HEK293 (cell line): Measurements from ENCODE around the gene ACOT7.

Experiments used
- BCL11B ChIP-seq: fragments of 450-650 bp; formaldehyde crosslinking; IDR thresholded peaks from 2 replicates; pipeline ENCODE4 v1.5.1; 2016; ENCODE audit warnings: low read depth, missing biosample characterization, missing genetic modification characterization
- FEZF1 ChIP-seq: fragments of 450-650 bp; formaldehyde crosslinking; IDR thresholded peaks from 2 replicates; pipeline ENCODE4 v1.5.1; 2016; ENCODE audit warnings: missing biosample characterization, missing genetic modification characterization
- GLI2 ChIP-seq: fragments of 450-650 bp; formaldehyde crosslinking; IDR thresholded peaks from 2 replicates; pipeline ENCODE4; 2017; ENCODE audit warnings: missing biosample characterization, missing genetic modification characterization, low read depth, borderline replicate concordance
- HOXA7 ChIP-seq: sonication (generic); formaldehyde crosslinking; IDR thresholded peaks from 2 replicates; pipeline ENCODE4 v1.8.1; 2022; ENCODE audit warnings: missing genetic modification reagents, borderline replicate concordance
- KLF17 ChIP-seq: fragments of 450-650 bp; formaldehyde crosslinking; IDR thresholded peaks from 2 replicates; pipeline ENCODE4 v1.5.1; 2016; ENCODE audit warnings: missing biosample characterization, missing genetic modification characterization
- KLF8 ChIP-seq: fragments of 450-650 bp; formaldehyde crosslinking; IDR thresholded peaks from 2 replicates; pipeline ENCODE4 v1.5.1; 2016; ENCODE audit warnings: missing biosample characterization, missing genetic modification characterization
- PRDM10 ChIP-seq: fragments of 450-650 bp; formaldehyde crosslinking; IDR thresholded peaks from 2 replicates; pipeline ENCODE4 v1.5.1; 2016; ENCODE audit warnings: missing biosample characterization, missing genetic modification characterization
- REPIN1 ChIP-seq: fragments of 450-650 bp; formaldehyde crosslinking; IDR thresholded peaks from 2 replicates; pipeline ENCODE4 v1.5.1; 2017; ENCODE audit warnings: missing biosample characterization, missing genetic modification characterization, low read depth
- SCRT1 ChIP-seq: fragments of 450-650 bp; formaldehyde crosslinking; IDR thresholded peaks from 2 replicates; pipeline ENCODE4 v1.5.1; 2016; ENCODE audit warnings: missing biosample characterization, missing genetic modification characterization, borderline replicate concordance
- SCRT2 ChIP-seq: fragments of 450-650 bp; formaldehyde crosslinking; IDR thresholded peaks from 2 replicates; pipeline ENCODE4 v1.5.1; 2016; ENCODE audit warnings: missing biosample characterization, missing genetic modification characterization
- SP3 ChIP-seq: fragments of 450-650 bp; formaldehyde crosslinking; IDR thresholded peaks from 2 replicates; pipeline ENCODE4 v1.5.1; 2016; ENCODE audit warnings: missing biosample characterization, missing genetic modification characterization
- SP7 ChIP-seq: fragments of 450-650 bp; formaldehyde crosslinking; IDR thresholded peaks from 2 replicates; pipeline ENCODE4 v1.5.1; 2016; ENCODE audit warnings: missing biosample characterization, missing genetic modification characterization
- ZBTB20 ChIP-seq: fragments of 450-650 bp; formaldehyde crosslinking; IDR thresholded peaks from 2 replicates; pipeline ENCODE4 v1.5.1; 2016; ENCODE audit warnings: missing biosample characterization, missing genetic modification characterization
- ZBTB48 ChIP-seq: fragments of 450-650 bp; formaldehyde crosslinking; IDR thresholded peaks from 2 replicates; pipeline ENCODE4 v1.5.1; 2016; ENCODE audit warnings: missing biosample characterization, missing genetic modification characterization
- ZEB2 ChIP-seq: fragments of 450-650 bp; formaldehyde crosslinking; IDR thresholded peaks from 2 replicates; pipeline ENCODE4 v1.5.1; 2016; ENCODE audit warnings: missing biosample characterization, missing genetic modification characterization
- ZNF132 ChIP-seq: fragments of 450-650 bp; formaldehyde crosslinking; IDR thresholded peaks from 2 replicates; pipeline ENCODE4 v1.5.1; 2017; ENCODE audit warnings: missing biosample characterization, missing genetic modification characterization, borderline replicate concordance
- ZNF146 ChIP-seq: fragments of 450-650 bp; formaldehyde crosslinking; IDR thresholded peaks from 2 replicates; pipeline ENCODE4 v1.5.1; 2016; ENCODE audit warnings: missing biosample characterization, missing genetic modification characterization
- ZNF174 ChIP-seq: fragments of 450-650 bp; formaldehyde crosslinking; IDR thresholded peaks from 2 replicates; pipeline ENCODE4 v1.5.0; 2017; ENCODE audit warnings: missing biosample characterization, mild to moderate bottlenecking, missing genetic modification characterization
- ZNF18 ChIP-seq: fragments of 450-650 bp; formaldehyde crosslinking; IDR thresholded peaks from 2 replicates; pipeline ENCODE4 v1.5.1; 2016; ENCODE audit warnings: missing biosample characterization, missing genetic modification characterization
- ZNF274 ChIP-seq, 2 experiments: fragments of 200-500 bp in 1 of 2; fragments of 450-650 bp in 1 of 2; sonication (Bioruptor generic) in 1 of 2; formaldehyde crosslinking in 1 of 2; IDR thresholded peaks; 2 replicates each; pipeline versions ENCODE4 v1.5.1 to v1.6.1; 2014 to 2016; ENCODE audit warnings: borderline replicate concordance in 1 of 2, inconsistent platforms in 1 of 2, low read length in 1 of 2, missing biosample characterization in 1 of 2, missing genetic modification characterization in 1 of 2
- ZNF426 ChIP-seq: fragments of 450-650 bp; formaldehyde crosslinking; IDR thresholded peaks from 2 replicates; pipeline ENCODE4 v1.5.1; 2017; ENCODE audit warnings: missing biosample characterization, missing genetic modification characterization, mild to moderate bottlenecking, inconsistent platforms, moderate library complexity
- ZNF560 ChIP-seq: fragments of 450-650 bp; formaldehyde crosslinking; IDR thresholded peaks from 2 replicates; pipeline ENCODE4 v1.5.1; 2017; ENCODE audit warnings: missing biosample characterization, missing genetic modification characterization, borderline replicate concordance
- ZNF623 ChIP-seq: fragments of 450-650 bp; formaldehyde crosslinking; IDR thresholded peaks from 2 replicates; pipeline ENCODE4 v1.5.1; 2016; ENCODE audit warnings: missing biosample characterization, missing genetic modification characterization
- ZNF660 ChIP-seq: fragments of 450-650 bp; IDR thresholded peaks from 2 replicates; pipeline ENCODE4 v1.5.1; 2018; ENCODE audit warnings: missing biosample characterization, mild to moderate bottlenecking, missing genetic modification characterization
- ZNF791 ChIP-seq: fragments of 450-650 bp; formaldehyde crosslinking; IDR thresholded peaks from 2 replicates; pipeline ENCODE4 v1.5.1; 2016; ENCODE audit warnings: missing biosample characterization, missing genetic modification characterization
- TF ChIP-seq, protein P1 (sequence below): fragments of 450-650 bp; formaldehyde crosslinking; IDR thresholded peaks from 2 replicates; pipeline ENCODE4 v1.5.1; 2016; ENCODE audit warnings: missing biosample characterization, missing genetic modification characterization
- TF ChIP-seq, protein P2 (sequence below): fragments of 450-650 bp; formaldehyde crosslinking; IDR thresholded peaks from 2 replicates; pipeline ENCODE4 v1.5.1; 2016; ENCODE audit warnings: missing biosample characterization, missing genetic modification characterization
- TF ChIP-seq, protein P3 (sequence below): fragments of 450-650 bp; formaldehyde crosslinking; IDR thresholded peaks from 2 replicates; pipeline ENCODE4 v1.5.1; 2016; ENCODE audit warnings: missing biosample characterization, missing genetic modification characterization

Gene ACOT7

DNA sequence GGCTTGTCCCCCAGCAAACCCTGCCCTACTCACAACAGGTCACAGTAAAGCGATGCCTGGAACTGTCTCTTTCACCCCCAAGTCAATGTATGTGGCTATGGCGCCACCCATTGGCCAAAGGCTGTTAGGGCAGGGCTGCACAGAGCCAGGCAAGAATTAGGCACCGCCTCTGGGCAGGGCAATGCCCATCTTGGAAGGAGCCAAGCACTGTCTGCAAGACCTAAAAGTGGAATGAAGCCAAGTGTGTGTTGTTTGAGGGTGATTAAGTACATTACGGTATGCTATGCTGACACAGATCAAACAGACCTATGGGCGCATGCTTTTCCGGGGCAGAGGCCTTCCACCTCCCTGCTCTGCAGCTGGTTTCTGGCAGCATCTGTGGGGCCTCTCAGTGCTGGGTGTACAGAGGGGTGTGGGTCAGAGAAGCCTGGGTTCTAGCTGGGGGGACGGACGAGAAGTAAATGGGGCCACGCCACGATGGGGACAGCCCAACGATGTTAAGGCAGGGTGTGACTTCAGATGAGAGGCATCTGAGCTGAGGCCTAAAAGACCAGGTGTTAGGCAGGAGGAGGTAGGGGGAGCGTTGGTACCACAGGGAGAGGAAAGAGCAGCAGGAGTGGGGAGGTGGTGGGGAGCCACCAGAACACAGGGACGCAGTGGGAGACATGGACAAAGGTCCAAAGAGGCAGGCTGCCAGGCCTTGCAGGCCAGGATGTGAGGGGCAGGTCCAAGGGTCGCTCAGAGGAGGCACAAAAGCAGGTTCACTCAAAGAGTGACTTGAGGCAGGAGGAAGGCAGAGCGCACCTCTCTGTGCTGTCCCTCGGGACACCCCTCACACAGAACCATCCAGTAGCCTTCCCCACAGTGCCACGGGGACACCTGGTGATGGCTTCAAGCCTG lies 49.8 kb downstream of the ACOT7 start (continued):
- TF ChIP-seq SP7 (tag by site-specific recombination) (peak; percentile 57), ZNF660 (no peak), ZEB2 (tag by site-specific recombination) (peak; percentile 38; the same call in 1 of the 2 replicates), SCRT1 (tag by site-specific recombination) (peak; percentile 89; the same call in 1 of the 2 replicates), SP3 (tag by site-specific recombination) (peak; percentile 43), ZNF274 (IDR thresholded peaks at IDR 0.05; ENCODE audit: low read length) (no peak), ZNF274 (tag by site-specific recombination; IDR thresholded peaks at IDR 0.05; ENCODE audit: borderline replicate concordance) (no peak), ZBTB48 (tag by site-specific recombination) (0 out of 2 replicates have a peak, but pooled peaks have one; percentile 33), KLF17 (tag by site-specific recombination) (peak; percentile 62), GLI2 (tag by site-specific recombination) (no peak), HOXA7 (CRISPR knock-in tag) (no peak), ZNF791 (tag by site-specific recombination) (no peak), ZNF623 (tag by site-specific recombination) (no peak), FEZF1 (tag by site-specific recombination) (no peak), ZNF132 (no peak), ZNF18 (no peak), KLF8 (peak; percentile 60), ZNF146 (no peak), ZNF174 (tag by site-specific recombination) (no peak), REPIN1 (tag by site-specific recombination) (no peak), BCL11B (tag by site-specific recombination) (no peak), ZNF426 (tag by site-specific recombination) (no peak), ZBTB20 (peak; percentile 52; the same call in 1 of the 2 replicates), PRDM10 (peak; percentile 78), ZNF560 (tag by site-specific recombination) (no peak), SCRT2 (peak; percentile 95)
- TF ChIP-seq, protein P1, sequence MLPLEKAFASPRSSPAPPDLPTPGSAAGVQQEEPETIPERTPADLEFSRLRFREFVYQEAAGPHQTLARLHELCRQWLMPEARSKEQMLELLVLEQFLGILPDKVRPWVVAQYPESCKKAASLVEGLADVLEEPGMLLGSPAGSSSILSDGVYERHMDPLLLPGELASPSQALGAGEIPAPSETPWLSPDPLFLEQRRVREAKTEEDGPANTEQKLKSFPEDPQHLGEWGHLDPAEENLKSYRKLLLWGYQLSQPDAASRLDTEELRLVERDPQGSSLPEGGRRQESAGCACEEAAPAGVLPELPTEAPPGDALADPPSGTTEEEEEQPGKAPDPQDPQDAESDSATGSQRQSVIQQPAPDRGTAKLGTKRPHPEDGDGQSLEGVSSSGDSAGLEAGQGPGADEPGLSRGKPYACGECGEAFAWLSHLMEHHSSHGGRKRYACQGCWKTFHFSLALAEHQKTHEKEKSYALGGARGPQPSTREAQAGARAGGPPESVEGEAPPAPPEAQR, result no peak
- TF ChIP-seq, protein P2, sequence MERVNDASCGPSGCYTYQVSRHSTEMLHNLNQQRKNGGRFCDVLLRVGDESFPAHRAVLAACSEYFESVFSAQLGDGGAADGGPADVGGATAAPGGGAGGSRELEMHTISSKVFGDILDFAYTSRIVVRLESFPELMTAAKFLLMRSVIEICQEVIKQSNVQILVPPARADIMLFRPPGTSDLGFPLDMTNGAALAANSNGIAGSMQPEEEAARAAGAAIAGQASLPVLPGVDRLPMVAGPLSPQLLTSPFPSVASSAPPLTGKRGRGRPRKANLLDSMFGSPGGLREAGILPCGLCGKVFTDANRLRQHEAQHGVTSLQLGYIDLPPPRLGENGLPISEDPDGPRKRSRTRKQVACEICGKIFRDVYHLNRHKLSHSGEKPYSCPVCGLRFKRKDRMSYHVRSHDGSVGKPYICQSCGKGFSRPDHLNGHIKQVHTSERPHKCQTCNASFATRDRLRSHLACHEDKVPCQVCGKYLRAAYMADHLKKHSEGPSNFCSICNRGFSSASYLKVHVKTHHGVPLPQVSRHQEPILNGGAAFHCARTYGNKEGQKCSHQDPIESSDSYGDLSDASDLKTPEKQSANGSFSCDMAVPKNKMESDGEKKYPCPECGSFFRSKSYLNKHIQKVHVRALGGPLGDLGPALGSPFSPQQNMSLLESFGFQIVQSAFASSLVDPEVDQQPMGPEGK (tag by site-specific recombination), result peak; percentile 37; the same call in 1 of the 2 replicates
- TF ChIP-seq, protein P3, sequence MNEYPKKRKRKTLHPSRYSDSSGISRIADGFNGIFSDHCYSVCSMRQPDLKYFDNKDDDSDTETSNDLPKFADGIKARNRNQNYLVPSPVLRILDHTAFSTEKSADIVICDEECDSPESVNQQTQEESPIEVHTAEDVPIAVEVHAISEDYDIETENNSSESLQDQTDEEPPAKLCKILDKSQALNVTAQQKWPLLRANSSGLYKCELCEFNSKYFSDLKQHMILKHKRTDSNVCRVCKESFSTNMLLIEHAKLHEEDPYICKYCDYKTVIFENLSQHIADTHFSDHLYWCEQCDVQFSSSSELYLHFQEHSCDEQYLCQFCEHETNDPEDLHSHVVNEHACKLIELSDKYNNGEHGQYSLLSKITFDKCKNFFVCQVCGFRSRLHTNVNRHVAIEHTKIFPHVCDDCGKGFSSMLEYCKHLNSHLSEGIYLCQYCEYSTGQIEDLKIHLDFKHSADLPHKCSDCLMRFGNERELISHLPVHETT (tag by site-specific recombination), result no peak
